Measurements from ENCODE around the gene CYYR1. TPM values are rescaled to one million over a fixed set of nuclear protein-coding genes. Genes with fewer than 3 reads are reported as not detected.

The CYYR1 gene
- polyA plus RNA-seq, 1 donor (not counting 4 experiments of a cell fraction or from before 2014, with no cell fraction given) = 1.5 TPM

GRCh38 chr21:26512664-26513063 is 60.4 kb downstream of the CYYR1 start:
- H3K4me3 ChIP-seq (ENCODE audit: control insufficient read depth in 2 of 3, extremely low read depth in 1 of 3, insufficient read depth in 2 of 3, low read depth in 1 of 3, low read length in 3 of 3) = no peak overlapping the region
- H3K4me2 ChIP-seq (ENCODE audit: control insufficient read depth, extremely low read depth, insufficient read depth, low read depth, low read length) = no peak overlapping the region
- H3K4me1 ChIP-seq (ENCODE audit: control insufficient read depth, extremely low read depth, insufficient read depth, low read length) = peaks cover 9% of the 10 kb centered on the region
- H4K20me1 ChIP-seq (ENCODE audit: control insufficient read depth, extremely low read depth, insufficient read depth, low read length) = no peaks in the 10 kb centered on the region
- H3K9me1 ChIP-seq (ENCODE audit: control insufficient read depth, extremely low read depth, insufficient read depth, low read length) = no peaks in the 10 kb centered on the region
- TF ChIP-seq CTCF (optimal IDR thresholded peaks at IDR 0.05 in 1 of 3, IDR thresholded peaks at IDR 0.05 in 1 of 3, conservative IDR thresholded peaks at IDR 0.05 in 1 of 3; ENCODE audit: extremely low read depth in 1 of 3, insufficient read depth in 2 of 3, low read length in 3 of 3) = no peak
- no peak for TF ChIP-seq EZH2 (IDR thresholded peaks at IDR 0.05; ENCODE audit: low read length)
- FAIRE-seq (no peak), DNase-seq (ENCODE audit: low read depth, low spot score) (no peak)
- H3K36me3 ChIP-seq (ENCODE audit: control insufficient read depth in 2 of 2, extremely low read depth in 1 of 2, insufficient read depth in 2 of 2, low read length in 2 of 2) = no peaks in the 10 kb centered on the region
- H3K27me3 ChIP-seq (ENCODE audit: control insufficient read depth, extremely low read depth, insufficient read depth, low read length) = no peaks in the 10 kb centered on the region
- H3K9me3 ChIP-seq (ENCODE audit: control insufficient read depth, low read depth, low read length) = no peaks in the 10 kb centered on the region
- no peak overlapping the region for H2AFZ ChIP-seq (ENCODE audit: control insufficient read depth, low read length)
- H3K79me2 ChIP-seq (ENCODE audit: control insufficient read depth, insufficient read depth, low read length) = no peaks in the 10 kb centered on the region
- H3K9ac ChIP-seq (ENCODE audit: control insufficient read depth, extremely low read depth, insufficient read depth, low read length) = no peak overlapping the region
- H3K27ac ChIP-seq (ENCODE audit: control insufficient read depth, insufficient read depth, low read length) = no peak overlapping the region
- dilution Hi-C loops (cut with MboI; ENCODE audit: extremely low pct_ligation_motif_present, low sequenced_read_pairs) = no loop called here

GRCh38 chr21:26508903-26509302 is 64.2 kb downstream of the CYYR1 start:
- TF ChIP-seq EZH2 (IDR thresholded peaks at IDR 0.05; ENCODE audit: low read length) (no peak), CTCF (optimal IDR thresholded peaks at IDR 0.05 in 1 of 3, IDR thresholded peaks at IDR 0.05 in 1 of 3, conservative IDR thresholded peaks at IDR 0.05 in 1 of 3; ENCODE audit: extremely low read depth in 1 of 3, insufficient read depth in 2 of 3, low read length in 3 of 3) (no peak)
- dilution Hi-C loops (cut with MboI; ENCODE audit: extremely low pct_ligation_motif_present, low sequenced_read_pairs) = no loop called here

More at GRCh38 chr21:26508903-26509302, 64.2 kb downstream of the CYYR1 start:
- Histone ChIP-seq H2AFZ (ENCODE audit: control insufficient read depth, low read length) (no peak overlapping the region), H3K4me1 (ENCODE audit: control insufficient read depth, extremely low read depth, insufficient read depth, low read length) (peaks cover 9% of the 10 kb centered on the region), H3K4me2 (ENCODE audit: control insufficient read depth, extremely low read depth, insufficient read depth, low read depth, low read length) (no peak overlapping the region), H3K9me1 (ENCODE audit: control insufficient read depth, extremely low read depth, insufficient read depth, low read length) (no peaks in the 10 kb centered on the region), H3K27ac (ENCODE audit: control insufficient read depth, insufficient read depth, low read length) (no peak overlapping the region), H3K4me3 (ENCODE audit: control insufficient read depth in 2 of 3, extremely low read depth in 1 of 3, insufficient read depth in 2 of 3, low read depth in 1 of 3, low read length in 3 of 3) (no peak overlapping the region), H3K79me2 (ENCODE audit: control insufficient read depth, insufficient read depth, low read length) (no peaks in the 10 kb centered on the region), H3K9ac (ENCODE audit: control insufficient read depth, extremely low read depth, insufficient read depth, low read length) (no peak overlapping the region), H3K27me3 (ENCODE audit: control insufficient read depth, extremely low read depth, insufficient read depth, low read length) (no peaks in the 10 kb centered on the region), H3K36me3 (ENCODE audit: control insufficient read depth in 2 of 2, extremely low read depth in 1 of 2, insufficient read depth in 2 of 2, low read length in 2 of 2) (no peaks in the 10 kb centered on the region), H4K20me1 (ENCODE audit: control insufficient read depth, extremely low read depth, insufficient read depth, low read length) (no peaks in the 10 kb centered on the region), H3K9me3 (ENCODE audit: control insufficient read depth, low read depth, low read length) (no peaks in the 10 kb centered on the region)
- no peak for DNase-seq (ENCODE audit: low read depth, low spot score)
- no peak for FAIRE-seq

All from keratinocyte (primary cell).